Measurements from ENCODE around the gene NACAD.

GRCh38 chr7:45053941-45054340 lies 34.8 kb downstream of the NACAD start:
- no peak for TF ChIP-seq CTCF (IDR thresholded peaks at IDR 0.05)
- no peak for TF ChIP-seq POLR2A (IDR thresholded peaks at IDR 0.05)

Data from right lobe of liver (tissue), 4 donors.